HT1080 (cell line): ENCODE measurements around the gene RXFP1. TPM values are rescaled to one million over a fixed set of nuclear protein-coding genes. Genes with fewer than 3 reads are reported as not detected.
A peak's percentile ranks its signal among the peaks of the same experiment; 100 is the strongest.

Source experiments
- DNase-seq: peaks from one replicate; pipeline ENCODE4 v3.0.0-alpha.2; 2015; ENCODE audit warnings: low read depth
- small RNA-seq: library from RNA; depleted of rRNA; stranded (forward); fragments of <200 nt; gene quantifications from one replicate; pipeline ENCODE3, GENCODE V24; 2014
- total RNA-seq: library from RNA; depleted of rRNA; stranded (reverse); fragments of >200 nt; shearing (Covaris generic); gene quantifications from 2 replicates; pipeline ENCODE4 v1.2.3, GENCODE V29; 2014; rRNA removed

The RXFP1 gene
- total RNA-seq, 1 experiment from 2014 or later: not detected

DNA sequence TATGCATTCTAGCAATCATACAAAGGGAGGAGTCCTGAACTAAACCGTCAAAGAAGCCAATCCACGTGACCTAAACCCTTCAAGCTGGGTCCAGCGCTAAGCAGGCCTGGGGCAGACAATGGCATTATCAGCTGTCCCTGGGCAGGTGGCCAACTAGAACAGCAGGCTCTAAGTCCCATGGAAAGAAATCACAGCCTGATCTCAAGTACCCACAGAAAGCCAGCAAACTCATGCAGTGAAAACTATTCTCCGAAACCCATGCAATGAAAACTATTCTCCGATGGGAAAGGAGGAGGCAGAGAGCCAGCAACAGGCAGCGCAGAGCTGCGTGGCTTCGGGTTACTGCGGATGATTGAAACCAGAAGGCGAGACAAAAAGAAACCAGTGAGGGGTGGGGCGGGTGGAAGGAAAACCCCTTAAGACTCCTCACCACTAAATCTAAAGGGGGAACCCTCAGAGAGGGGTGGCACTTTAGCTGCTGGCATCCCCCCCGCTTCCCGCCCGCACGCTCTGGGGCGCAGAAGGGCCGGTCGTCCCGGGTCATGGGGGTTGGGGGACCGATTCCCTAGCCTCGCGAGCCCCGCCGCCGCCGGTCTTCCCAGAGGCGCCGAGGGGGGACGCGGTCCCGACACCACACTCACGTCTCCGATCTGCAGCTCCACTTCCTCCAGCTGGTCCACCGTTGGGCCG, 149.4 kb downstream of the RXFP1 start:
- peak; percentile 68 for DNase-seq

DNA sequence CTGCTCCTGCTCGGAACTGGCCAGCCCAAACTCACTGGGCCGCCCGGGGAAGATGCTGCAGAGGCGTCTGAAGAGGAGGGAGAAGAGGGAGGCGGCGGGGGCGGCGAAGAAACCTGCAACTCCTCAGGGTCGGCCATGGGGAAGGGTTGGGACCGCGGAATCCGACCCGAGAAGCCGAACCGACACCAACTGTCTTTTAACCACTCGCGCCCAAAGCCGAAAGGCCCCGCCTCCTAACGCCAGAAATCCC, 149.9 kb downstream of the RXFP1 start, which contains the start of gene C4orf46:
C4orf46 (minus strand) TSS at position 223 of the 250 bp plus-strand sequence; CDS start at position 137, 86 bp downstream.
- no peak for DNase-seq

DNA sequence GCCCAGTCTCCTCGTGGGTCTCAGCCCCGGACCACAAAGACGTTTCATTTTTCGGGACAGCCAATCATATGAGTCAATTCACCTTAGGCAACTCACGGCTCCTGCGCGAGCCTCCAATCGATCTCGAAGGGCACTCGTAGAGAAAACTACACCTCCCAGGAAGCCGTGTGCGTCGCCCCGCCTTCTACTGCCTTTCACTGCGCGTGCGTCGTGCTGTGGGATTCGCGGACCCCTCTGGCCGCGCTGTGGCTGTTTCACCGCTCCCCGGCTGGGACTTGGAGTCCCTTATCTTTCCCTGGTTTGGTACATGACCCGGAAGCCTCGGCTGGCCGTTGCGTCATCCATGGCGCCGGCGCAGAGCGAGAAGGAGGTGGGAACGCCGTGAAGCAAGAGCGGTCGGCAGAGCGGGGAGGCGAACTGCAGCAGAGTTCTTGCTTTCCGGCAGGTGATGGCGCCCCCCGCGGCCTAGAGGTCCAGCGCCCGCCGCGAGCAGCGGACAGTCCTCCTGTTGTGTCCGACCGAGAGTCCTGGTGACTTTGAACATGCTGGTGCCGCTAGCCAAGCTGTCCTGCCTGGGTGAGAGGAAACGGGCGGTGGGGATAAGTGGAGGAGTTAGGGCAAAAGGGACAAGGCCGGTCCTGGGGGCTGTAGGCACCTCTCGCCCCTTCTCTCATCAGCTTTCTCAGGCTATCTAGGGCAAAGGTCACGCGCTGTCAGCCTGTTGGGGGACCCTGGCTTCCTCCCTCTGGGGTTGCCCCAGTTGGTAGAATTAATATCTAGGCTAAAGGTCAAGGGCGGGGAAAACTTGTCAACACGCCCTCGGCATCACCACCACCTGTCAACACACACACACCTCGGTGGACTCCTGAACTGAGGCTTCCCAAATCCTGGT, 150.5 kb downstream of the RXFP1 start, which contains the start of gene ETFDH:
ETFDH (plus strand) TSS at position 382 of the 892 bp plus-strand sequence; CDS start at position 543, 161 bp downstream.
- DNase-seq: peak; percentile 100

DNA sequence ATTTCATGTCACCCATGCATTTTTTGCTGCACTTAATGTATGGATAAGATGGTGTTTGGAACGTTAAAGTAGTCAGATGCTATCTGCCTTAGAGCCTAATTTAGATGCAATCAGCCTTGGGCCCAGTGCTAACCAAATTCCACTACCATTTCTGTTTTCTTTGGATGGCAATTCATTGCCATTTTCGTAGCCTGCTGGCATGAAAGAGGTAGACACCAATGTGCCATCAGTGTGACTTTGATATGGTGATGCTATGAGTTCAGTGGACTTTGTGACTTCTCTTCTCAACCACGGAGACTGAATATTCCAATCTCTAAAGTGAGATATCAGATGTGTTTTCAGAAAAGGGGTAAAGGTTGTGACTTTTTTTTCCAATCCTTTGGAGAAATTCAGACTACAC, 152.0 kb downstream of the RXFP1 start:
- DNase-seq: no peak

DNA sequence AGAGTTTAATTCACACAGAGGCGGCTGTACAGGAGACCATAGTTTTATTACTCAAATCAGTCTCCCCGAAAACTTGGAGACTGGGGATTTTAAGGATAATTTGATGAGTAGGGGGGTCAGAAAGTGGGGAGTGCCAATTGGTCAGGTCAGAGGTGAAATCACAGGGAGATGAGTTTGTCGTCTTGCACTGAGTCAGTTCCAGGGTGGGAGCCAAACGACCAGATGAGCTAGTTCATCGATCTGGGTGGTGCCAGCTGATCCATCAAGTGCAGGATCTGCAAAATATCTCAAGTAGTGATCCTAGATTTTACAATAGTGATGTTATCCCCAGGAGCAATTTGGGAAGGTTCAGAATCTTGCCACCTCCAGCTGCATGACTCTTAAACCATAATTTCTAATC, 154.4 kb downstream of the RXFP1 start:
- no peak for DNase-seq

DNA sequence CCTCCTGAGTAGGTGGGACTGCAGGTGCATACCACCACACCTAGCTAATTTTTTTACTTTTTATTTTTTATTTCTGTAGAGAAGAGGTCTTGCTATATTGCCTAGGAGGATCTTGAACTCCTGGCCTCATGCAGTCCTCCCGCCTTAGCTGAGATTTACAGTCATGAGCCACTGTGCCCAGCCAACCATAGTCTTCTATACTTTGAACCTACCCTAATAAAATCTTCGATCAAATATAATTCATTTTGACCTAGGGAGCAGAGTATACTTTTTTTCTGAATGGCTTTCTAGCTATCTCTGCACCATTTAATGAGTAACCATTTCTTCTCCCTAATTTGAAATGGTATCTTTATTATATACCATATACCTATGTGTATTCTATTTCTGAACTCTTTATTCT, 157.1 kb downstream of the RXFP1 start:
- DNase-seq: no peak

DNA sequence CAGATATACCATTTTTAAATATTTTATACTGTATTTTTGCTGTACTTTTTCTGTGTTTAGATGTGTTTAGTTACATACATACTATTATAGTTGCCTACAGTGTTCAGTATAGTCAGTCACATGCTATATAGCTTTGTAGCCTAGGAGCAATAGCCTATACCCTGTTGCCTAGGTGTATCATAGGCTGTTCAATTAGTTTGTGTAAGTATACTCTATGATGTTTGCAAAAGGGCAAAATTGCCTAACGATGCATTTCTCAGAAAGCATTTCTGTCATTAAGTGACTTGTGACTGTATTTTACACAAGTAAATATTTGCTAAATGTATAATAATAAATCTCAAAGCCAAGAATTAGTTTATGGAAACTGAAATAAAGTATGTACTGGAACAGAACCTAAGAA, 159.9 kb downstream of the RXFP1 start:
- no peak for DNase-seq

DNA sequence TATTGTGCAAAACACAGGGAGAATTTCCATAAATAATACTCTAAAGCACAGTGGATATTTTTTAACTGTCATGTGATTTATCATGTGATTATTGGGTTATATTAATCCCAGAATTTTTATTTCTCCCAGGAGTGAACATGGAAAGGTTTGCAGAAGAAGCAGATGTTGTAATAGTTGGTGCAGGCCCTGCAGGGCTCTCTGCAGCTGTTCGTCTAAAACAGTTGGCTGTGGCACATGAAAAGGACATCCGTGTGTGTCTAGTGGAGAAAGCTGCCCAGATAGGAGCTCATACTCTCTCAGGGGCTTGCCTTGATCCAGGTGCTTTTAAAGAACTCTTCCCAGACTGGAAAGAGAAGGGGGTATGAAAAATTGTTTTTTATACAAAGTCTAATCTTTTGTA, 160.4 kb downstream of the RXFP1 start:
- DNase-seq: no peak

DNA sequence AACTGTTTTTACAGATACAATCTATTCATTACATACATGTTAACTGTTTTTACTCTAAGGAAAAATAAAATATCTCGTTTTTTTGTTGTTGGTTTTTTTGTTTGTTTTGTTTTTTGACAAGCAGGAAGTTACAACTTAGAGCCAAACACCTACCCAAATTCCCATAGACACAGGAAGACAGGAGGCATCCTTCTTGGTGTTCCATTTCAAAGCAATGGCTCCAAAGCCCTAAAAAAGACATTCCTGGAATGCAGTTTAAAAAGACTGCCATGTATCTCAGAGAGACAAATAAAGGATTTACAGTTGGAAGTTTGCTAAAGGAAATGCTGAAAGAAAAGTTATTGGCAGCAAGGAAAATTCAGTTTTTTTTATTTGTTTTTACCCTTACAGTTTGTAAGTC, 167.1 kb downstream of the RXFP1 start:
- DNase-seq: no peak

Small RNAs within 50 kb of the gene (small RNA-seq; reads per million reads assigned to genes)
- 0.98 reads per million, percentile 73 among the genes with 10 or more reads in this experiment for gene RF00012

Other genes with a start within 250 kb of the RXFP1 start
- 16.1 and 22.6 TPM in 2 replicates for gene C4orf46, start 150.0 kb downstream of the RXFP1 start, total RNA-seq
- 7.4 and 11.9 TPM in 2 replicates for gene ETFDH, start 150.4 kb downstream of the RXFP1 start, total RNA-seq
- 47.1 and 57.4 TPM in 2 replicates for gene PPID, start 201.5 kb downstream of the RXFP1 start, total RNA-seq
- 8.5 and 10.3 TPM in 2 replicates for gene FNIP2, start 247.1 kb downstream of the RXFP1 start, total RNA-seq